HG02759 (cell line): ENCODE results near the gene CARHSP1.
"Not testable (repeated sequence)": the region's sequence is repeated elsewhere in the genome, so short reads cannot be mapped to it uniquely, and the experiment has no call there.

Source experiments
- ATAC-seq: cut with Tn5 transposase; IDR thresholded peaks from one replicate; pipeline ENCODE4 v1.9.1; 2021; ENCODE audit warnings: mild to moderate bottlenecking, moderate library complexity; ENCODE audit not compliant: unreplicated experiment

CARHSP1 gene

DNA sequence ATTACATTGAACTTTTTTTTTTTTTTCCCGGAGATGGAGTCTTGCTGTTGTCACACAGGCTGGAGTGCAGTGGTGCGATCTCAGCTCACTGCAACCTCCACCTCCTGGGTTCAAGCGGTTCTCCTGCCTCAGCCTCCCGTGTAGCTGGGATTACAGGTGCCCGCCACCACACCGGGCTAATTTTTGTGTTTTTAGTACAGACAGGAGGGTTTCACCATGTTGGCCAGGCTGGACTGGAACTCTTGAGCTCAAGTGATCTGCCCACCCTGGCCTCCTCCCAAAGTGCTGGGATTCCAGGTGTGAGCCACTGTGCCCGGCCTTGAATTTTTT lies 5.0 kb upstream of the CARHSP1 start:
- ATAC-seq = not testable (repeated sequence)

DNA sequence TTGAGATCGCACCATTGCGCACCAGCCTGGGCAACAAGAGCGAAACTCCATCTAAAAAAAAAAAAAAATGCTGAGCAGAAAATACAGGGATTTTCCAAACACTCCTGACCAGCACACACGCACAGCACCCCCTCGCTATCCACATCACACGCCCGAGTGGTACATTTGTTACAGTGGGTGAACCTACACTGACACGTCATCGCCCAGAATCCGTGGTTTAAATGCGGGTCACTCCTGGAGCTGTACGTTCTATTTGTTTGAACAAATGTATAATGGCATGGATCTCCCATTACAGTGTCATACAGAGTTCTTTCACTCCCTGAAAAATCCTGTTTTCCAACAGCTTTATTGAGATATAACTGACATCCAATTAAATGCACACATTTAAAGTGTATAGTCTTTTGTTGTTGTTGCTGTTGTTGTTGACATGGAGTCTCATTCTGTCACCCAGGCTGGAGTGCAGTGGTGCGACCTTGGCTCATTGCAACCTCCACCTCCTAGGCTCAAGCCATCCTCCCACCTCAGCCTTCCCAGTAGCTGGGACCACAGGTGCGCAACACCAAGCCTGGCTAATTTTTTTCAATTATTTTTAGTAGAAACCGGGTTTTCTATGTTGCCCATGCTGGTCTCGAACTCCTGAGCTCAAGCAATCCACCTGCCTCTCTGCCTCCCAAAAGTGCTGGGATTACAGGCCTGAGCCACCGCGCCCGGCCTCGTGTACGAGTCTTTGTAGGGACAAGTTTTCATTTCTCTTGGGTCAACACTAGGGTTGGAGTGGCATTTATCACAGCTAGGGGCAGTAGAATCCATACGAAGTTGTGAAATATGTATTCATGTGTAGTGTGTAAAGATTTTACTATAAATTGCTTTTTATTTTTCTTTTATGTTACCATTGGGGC lies 4.4 kb upstream of the CARHSP1 start:
- ATAC-seq = no peak

DNA sequence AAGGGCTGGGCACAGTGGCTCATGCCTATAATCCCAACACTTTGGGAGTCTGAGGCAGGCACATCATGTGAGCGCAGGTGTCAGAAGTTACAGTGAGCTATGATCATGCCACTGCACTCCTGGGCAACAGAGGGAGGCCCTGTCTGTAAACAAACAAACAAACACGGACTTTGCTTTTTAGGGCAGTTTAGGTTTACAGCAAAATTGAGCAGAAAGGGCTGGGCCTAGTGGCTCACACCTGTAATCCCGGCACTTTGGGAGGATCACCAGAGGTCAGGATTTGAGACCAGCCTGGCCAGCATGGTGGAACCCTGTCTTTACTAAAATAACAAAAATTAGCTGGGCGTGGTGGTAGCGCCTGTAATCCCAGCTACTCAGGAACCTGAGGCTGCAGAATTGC lies 3.3 kb upstream of the CARHSP1 start:
- ATAC-seq = no peak

DNA sequence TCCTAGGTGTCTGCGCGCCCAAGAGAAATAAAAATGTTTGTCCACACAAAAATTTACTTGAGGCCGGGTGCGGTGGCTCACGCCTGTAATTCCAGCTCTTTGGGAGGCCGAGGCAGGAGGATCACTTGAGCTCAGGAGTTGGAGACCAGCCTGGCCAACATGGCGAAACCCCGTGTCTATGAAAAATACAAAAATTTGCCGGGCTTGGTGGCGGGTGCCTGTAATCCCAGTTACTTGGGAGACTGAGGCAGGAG lies 1.1 kb upstream of the CARHSP1 start:
- ATAC-seq = not testable (repeated sequence)

DNA sequence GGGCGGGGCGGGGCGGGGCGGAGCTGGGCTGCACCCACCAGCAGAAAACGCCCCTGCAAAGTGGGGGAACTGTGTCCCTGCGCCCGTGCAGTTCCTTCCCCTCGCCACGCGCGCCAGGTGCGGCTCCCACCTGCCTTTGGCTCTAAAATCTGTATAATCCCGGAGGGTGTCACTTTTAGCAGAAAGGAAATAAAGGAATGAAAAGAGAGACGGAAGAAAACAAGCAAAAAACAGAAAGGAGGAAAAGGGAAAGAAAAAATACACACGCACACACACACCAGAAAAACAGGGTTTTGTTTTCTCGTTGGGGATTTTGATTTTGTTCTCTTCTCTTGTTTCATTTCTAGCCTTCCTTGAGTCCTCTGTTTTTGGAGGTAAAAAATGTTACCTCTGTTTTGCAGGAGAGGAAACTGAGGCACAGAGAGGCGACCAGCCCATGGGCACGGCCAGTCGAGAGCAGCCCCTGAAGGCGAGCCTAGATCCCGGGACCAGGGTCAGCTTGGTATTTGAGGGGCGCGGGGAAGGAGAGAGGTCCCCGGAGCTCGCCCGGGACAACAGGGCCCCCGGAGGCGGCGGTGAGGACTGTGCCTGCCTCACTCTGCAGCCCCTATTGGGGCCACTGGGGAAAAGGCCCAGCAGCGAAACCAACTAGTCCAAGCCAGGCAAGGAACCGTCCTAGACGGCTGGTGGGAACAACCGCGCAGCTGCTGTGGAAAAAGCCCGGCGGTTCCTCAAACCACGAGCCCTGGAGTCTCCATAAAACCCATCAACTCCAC lies 594 bp upstream of the CARHSP1 start:
- no peak for ATAC-seq

DNA sequence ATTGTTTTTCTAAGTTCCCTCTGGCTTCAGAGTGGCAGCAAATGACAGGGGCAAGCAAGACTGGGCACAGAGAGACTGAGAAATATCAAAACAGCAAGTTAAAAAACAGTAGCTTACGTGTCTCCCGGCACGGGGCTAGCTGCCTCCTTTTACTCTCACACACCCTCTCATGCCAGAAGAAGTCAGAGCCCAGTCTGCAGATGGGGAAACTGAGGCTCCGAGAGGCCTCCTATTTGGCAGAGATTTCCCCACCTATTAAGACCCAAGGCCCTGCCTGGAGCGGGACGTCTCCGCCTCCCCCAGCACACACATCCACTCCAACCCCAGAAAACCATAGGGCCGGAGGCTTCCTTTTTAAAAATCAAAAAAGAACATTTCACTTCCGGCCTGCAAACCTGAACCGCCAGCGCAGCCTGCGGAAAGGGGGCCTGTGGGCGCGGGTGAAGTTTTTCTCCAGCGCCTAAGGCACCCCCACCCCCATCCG lies 832 bp downstream of the CARHSP1 start:
- no peak for ATAC-seq

DNA sequence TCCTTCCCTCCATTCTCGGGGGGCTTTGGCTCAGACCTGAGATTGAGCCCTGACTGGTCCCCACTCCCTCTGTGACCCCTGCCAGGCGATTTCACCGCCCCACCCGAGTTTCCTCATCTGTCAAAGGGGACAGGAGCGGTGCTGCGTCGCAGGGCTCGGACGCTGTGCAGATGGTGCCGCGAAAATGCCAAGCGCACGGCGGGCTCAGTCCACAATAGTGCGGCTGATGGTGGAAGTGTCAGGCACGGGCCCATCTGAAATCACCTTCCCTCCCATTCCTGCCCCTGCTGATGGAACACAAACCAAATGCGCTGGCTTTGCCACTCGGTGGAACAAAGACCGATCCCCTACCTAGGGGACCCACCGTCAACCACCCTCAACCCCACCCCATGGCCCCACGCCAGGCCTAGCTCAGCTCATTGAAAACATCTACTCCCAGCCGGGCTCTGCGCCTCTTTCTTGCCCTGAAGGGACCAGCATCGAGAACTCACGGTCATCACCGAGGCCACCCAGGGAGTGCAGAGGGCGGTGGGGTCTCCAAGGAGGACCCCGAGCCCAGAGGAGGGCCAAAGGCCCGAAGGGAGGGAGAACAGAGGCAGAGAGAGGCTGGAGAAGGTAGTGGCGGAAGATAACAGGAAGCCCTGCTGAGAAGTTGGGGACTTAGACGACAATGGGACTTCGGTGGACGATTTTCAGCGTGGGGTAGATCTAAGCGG lies 1.4 kb downstream of the CARHSP1 start:
- no peak for ATAC-seq

DNA sequence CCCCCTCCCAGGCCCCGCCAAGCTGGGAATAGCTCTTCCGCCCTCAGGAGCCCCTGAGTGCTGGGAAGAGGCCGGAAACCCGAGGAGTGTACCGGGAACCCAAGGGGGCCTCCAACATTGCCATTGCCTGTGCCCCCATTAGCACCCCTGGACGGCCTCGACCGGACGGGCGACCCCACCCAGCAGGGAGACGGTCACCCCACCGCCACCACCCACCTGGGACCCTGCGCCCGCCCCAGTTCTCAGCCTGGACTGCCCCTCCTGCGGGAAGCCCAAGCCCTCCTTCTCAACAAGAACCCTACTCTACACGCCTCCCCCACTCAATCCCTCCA lies 2.0 kb downstream of the CARHSP1 start:
- ATAC-seq = no peak

DNA sequence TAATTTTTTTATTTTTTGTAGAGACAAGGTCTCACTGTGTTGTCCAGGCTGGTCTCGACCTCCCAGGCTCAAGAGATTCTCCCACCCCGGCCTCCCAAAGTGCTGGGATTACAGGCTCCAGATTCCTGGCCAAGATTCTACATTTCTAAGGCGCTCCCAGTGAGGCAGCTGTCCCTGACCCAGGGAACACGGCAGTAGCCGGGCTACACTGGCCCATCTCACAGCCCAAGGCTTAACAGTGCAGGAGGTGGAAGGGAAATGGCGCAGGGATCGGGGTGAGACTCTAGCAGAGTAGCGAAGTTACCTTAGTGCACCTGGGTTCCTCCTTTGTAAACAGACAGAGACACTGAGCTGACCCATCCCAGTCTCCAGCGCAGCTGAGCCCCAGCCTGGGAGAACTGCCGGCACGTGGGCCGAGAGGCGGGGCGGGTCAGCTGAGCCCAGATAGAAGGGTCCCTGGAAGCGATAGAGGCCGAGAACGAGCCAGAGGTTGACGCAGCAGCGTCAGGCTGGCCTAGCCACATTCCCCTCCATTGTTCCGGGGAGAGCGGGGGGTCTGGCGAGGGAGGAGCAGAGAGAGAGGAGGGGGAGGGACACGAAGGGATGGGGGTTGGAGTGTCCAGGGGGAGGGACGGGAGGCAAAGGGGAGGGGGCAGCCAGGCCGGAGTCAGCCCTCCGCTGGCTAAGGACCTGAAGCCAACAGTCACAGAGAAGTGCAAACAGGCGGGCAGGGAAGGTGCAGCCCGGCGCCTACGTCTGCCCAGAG lies 2.5 kb downstream of the CARHSP1 start:
- ATAC-seq = no peak

DNA sequence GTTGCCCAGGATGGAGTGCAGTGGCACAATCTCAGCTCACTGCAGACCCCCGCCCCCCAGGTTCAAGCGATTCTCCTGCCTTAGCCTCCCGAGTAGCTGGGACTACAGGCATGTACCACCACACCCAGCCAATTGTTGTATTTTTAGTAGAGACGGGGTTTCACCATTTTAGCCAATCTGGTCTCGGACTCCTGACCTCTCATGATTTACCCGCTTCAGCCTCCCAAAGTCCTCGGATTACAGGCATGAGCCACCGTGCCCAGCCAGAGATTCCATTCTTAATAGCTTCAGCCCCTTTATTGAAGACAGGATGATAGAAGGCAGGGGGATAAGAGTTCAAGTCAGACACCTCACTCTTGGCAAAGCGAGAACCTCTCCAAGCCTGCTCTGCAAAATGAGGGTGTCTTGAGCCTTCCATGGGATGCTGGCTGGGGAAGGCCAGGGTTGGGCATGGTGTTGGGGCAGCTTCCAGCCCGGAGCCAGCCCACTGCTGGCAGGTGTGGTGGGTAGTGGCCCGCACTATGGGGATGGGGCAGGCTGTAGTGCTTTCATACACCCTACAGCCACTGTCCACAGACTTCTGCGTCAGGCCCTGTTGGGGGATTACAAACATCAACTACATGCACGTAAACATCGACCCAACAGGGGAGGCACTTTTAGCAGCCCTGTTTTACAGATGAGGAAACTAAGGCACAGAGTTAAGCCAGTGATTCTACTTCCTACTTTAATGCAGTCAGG lies 3.5 kb downstream of the CARHSP1 start:
- no peak for ATAC-seq

DNA sequence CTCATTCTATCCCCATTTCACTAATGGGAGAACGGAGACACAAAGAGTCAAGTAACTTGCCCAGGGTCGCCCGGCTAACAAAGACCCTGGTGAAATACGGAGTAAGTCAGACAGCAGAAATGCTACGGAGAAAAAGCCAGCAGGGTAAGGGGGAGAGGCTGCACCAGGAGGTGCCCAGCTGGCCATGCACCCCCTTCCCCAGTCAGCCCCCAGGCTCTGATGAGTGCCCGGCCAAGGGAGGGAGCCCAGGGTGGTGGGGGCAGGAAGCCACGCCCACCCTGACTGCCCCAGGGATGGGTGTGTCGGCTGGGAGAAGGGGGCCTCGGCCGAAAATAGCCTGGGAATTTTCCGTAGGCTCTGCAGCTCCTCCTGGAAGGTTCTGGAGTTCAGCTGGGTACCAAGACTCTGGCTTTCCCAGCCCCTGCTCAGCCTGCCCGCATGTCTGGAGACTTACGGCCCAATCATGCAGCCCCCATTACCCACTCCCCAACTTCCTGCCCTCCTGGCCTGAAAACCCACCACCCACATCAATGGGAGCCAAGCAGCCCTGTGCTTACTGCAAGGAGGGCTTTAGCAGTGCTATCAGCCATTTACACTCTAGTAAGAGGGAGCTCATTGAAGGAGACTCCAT lies 4.2 kb downstream of the CARHSP1 start:
- no peak for ATAC-seq

DNA sequence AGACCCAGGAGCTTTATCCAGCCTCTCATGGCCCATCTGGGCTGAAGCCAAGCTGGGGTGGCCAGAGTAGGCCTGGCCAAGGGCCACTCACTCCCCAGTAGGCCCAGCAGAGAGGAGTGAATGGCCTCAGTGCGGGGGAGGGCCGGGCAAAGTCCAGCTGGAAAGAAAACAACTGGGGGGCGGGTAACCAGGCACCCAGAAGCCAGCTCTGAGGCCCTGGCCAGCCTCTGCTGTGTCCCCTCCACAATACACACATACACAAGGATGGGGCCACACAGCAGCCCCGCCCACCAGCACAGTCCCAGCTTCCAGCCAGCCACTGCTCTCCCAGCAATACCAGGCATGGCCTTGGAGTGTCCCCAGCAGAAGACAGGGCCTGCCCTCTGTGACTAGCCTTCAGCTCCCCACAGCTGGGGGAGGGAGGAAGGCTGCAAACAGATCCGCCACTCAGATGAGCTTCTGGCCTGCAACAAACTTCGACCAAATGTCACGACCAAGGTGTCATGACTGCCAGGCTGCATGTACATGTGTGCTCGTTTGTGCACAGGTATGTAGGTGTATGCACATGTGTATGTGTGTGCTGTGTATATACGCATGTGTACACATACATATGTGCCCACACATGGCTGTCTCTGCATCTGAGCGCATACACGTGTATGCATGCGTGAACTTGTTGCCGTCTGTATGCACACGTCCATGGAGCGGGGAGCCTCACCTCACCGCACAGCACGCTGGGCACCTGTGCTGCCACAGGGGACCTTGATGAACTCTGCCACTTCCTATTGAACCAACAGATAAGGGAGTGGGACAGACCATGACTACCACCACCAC lies 5.0 kb downstream of the CARHSP1 start:
- no peak for ATAC-seq

DNA sequence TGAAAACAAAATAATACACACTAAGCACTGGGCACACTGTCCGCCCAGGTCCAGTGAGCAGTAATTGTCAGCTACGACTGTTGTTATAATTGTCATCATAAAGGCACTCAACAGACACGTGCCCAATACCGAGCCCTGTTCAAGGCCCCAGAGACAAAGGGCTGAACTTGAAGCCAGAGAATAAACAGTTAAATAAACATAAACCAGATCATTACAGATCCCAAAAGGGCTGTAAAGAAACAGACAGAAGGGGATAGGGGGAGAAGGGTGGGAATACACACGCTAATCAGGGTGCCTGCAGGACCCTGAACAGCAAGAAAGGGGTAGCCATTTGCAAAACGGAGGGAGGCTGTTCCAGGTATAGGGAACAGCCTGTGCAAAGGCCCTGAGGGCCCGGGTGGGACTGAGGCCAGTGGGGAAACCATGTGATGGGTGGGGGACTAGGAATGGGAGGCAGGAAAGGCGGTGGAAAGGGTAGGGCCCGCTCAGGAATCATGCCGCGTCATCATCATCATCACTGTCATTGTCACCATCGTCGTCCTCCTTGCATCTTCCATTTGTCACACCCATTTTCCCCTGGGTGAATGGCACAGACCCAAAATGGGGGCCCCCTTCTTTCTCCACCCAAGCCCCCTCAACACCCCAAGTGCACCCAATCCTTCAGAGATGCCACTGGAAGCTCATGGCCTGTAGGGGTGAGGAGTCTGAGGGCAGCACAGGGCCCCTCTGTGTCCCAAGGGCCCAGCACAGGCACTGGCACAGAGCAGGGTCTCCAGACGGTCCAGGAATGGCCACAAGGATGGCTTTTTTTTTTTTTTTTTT lies 6.3 kb downstream of the CARHSP1 start:
- no peak for ATAC-seq

DNA sequence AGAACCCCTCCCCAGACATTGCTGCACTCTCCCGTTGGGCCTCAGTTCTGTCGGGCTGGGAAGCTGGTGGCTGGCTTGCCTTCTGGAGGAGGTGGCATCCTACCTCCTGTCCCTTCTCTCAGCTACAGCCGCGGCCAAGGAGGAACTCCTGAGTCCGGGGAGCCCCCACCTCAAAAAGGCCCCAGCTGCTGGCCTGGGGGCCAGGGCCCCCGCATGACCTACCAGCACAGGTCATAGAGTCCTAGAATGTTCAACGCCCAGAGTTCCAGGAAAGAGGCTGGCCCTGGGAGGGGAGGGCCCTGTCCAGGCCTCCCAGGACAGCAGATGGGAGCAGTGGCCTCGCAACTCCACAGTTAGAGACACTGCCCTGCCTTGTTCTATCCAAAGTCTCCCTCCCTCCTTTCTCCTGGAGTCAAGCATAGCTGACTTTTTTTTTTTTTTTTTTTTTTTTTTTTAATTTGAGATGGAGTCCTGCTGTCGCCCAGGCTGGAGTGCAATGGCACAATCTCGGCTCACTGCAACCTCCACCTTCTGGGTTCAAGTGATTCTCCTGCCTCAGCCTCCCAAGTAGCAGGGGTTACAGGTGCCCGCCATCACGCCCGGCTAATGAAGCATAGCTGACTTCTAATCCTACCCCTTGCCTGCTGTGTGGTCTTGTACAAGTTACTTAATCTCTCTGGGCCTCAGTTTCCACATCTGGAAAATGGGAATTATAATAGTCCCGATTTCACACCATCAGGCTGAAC lies 7.1 kb downstream of the CARHSP1 start:
- no peak for ATAC-seq

DNA sequence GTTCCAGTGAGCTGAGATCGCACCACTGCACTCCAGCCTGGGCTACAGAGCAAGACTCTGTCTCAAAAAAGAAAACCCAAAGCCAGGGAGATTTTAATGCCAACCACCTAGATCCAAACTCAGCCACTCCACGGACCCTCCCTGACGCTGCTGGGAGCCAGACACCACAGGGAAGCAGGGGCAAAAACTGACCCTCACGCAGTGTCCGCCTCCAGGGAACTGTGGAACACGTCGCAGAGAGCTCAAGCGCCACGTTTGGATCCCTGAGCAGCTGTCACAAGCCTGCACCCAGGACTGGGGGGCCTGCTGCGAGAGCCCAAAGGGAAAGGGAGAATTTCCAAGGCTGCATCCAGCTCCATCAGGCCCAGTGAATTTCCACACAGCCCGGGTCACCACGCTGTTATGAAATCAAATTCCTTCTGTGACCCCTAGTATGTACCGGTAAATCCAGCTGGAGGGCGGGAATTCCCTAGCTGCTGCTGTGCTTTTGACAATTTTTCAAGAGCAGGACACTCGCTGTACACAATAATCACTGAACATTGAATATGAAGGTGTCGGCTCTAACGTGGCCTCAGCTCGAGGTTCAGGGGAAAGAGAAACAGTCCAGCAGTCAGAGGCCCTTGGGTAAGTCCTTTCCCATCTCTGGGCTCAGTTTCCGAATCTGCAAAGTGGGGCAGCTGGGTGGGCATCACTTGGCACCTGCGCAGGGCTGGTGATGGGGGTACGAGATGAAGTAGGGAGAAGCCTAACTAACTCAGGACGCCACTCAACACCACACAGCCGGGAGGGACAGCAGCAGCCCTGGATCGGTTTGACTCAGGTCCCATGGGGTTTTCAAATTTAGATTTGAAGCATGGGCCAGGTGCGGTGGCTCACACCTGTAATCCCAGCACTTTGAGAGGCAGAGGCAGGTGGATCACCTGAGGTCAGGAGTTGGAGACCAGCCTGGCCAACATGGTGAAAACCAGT lies 8.6 kb downstream of the CARHSP1 start:
- ATAC-seq = no peak
